ENCODE measurements around the gene IMPDH1. TPM values are rescaled to one million over a fixed set of nuclear protein-coding genes. Genes with fewer than 3 reads are reported as not detected.

The IMPDH1 gene
- polyA plus RNA-seq, 1 donor from 2014 or later: 49.7 TPM

GRCh38 chr7:128446306-128446705, 36.5 kb upstream of the IMPDH1 start:
- H3K27me3 ChIP-seq (ENCODE audit: insufficient read depth, low read depth, low read length): no peaks in the 10 kb centered on the region
- TF ChIP-seq POLR2AphosphoS5 (IDR thresholded peaks at IDR 0.05) (no peak), SMC3 (conservative IDR thresholded peaks at IDR 0.05; ENCODE audit: poor library complexity) (no peak), EZH2 (IDR thresholded peaks at IDR 0.05; ENCODE audit: borderline replicate concordance, insufficient read depth, low read length, poor library complexity, severe bottlenecking) (no peak), TAF1 (IDR thresholded peaks at IDR 0.05; ENCODE audit: low read depth) (no peak)
- H3K9me3 ChIP-seq (ENCODE audit: low read length): no peaks in the 10 kb centered on the region
- H2AFZ ChIP-seq (ENCODE audit: low read depth, low read length): no peak overlapping the region
- H3K9ac ChIP-seq (ENCODE audit: low read length): no peak overlapping the region
- H3K79me2 ChIP-seq (replicated peaks; ENCODE audit: insufficient read depth, low read length): no peaks in the 10 kb centered on the region
- no peaks in the 10 kb centered on the region for H3F3A ChIP-seq (ENCODE audit: insufficient read depth, low read length, poor library complexity, severe bottlenecking)
- no peak overlapping the region for H3K4me3 ChIP-seq (ENCODE audit: low read length)
- H3K4me2 ChIP-seq (ENCODE audit: low read length): no peak overlapping the region
- H4K20me1 ChIP-seq (ENCODE audit: insufficient read depth): no peaks in the 10 kb centered on the region
- no peak overlapping the region for H3K27ac ChIP-seq (ENCODE audit: low read length)
- no peaks in the 10 kb centered on the region for H3K9me2 ChIP-seq (ENCODE audit: insufficient read depth, low read length)
- H3K36me3 ChIP-seq (ENCODE audit: insufficient read depth, low read length): no peaks in the 10 kb centered on the region

DNA sequence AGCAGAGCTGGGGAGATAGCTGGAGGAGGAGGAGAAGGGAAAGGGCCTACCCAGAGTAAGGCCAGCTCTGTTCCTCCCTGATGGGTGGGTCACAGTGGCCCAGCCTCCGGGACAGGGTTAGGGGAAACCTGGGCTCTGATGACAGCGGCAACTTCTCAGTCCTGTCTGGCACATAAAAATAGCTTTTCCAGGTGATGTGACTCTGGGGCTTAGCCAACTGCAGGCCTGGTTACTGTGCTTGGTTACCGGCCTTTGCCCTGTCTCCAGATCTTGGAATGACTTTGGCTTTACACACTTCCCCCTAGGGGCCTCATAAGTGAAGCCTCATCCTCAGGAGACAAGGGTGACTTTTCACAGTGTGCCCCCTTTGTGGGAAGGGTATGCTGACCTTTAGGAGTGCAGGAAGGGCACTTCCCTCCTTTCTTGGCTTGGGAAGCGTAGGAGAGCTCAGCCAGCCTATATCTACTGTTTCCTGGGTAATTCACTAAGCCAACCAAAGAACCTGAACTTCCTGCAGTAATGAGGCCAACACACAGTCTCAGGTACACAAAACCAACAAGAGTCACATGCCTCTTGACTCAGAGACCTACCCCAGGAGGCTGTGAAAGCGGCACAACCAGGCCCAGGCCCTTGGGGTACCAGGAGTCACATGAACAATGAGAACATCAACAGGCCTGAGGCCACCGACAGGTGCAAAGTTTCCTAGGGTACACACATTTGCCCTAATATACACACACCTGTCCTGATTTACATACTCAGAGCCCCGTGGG, 34.2 kb upstream of the IMPDH1 start:
- Histone ChIP-seq H3K27ac (ENCODE audit: low read length) (no peak overlapping the region), H3K9me2 (ENCODE audit: insufficient read depth, low read length) (no peaks in the 10 kb centered on the region), H3K27me3 (ENCODE audit: insufficient read depth, low read depth, low read length) (no peaks in the 10 kb centered on the region), H3K79me2 (replicated peaks; ENCODE audit: insufficient read depth, low read length) (no peaks in the 10 kb centered on the region), H3K4me3 (ENCODE audit: low read length) (no peak overlapping the region), H3K9me3 (ENCODE audit: low read length) (no peaks in the 10 kb centered on the region), H3F3A (ENCODE audit: insufficient read depth, low read length, poor library complexity, severe bottlenecking) (no peaks in the 10 kb centered on the region), H3K36me3 (ENCODE audit: insufficient read depth, low read length) (no peaks in the 10 kb centered on the region), H3K4me2 (ENCODE audit: low read length) (no peak overlapping the region), H2AFZ (ENCODE audit: low read depth, low read length) (no peak overlapping the region), H4K20me1 (ENCODE audit: insufficient read depth) (no peaks in the 10 kb centered on the region), H3K9ac (ENCODE audit: low read length) (no peak overlapping the region)
- TF ChIP-seq RAD21 (conservative IDR thresholded peaks at IDR 0.05): no peak
- TF ChIP-seq, protein P1, sequence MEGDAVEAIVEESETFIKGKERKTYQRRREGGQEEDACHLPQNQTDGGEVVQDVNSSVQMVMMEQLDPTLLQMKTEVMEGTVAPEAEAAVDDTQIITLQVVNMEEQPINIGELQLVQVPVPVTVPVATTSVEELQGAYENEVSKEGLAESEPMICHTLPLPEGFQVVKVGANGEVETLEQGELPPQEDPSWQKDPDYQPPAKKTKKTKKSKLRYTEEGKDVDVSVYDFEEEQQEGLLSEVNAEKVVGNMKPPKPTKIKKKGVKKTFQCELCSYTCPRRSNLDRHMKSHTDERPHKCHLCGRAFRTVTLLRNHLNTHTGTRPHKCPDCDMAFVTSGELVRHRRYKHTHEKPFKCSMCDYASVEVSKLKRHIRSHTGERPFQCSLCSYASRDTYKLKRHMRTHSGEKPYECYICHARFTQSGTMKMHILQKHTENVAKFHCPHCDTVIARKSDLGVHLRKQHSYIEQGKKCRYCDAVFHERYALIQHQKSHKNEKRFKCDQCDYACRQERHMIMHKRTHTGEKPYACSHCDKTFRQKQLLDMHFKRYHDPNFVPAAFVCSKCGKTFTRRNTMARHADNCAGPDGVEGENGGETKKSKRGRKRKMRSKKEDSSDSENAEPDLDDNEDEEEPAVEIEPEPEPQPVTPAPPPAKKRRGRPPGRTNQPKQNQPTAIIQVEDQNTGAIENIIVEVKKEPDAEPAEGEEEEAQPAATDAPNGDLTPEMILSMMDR (IDR thresholded peaks at IDR 0.05; ENCODE audit: poor library complexity, severe bottlenecking): no peak
- no peak for TF ChIP-seq POLR2AphosphoS5 (IDR thresholded peaks at IDR 0.05)
- TF ChIP-seq MXI1 (conservative IDR thresholded peaks at IDR 0.05; ENCODE audit: poor library complexity, severe bottlenecking): no peak
- TF ChIP-seq TAF1 (IDR thresholded peaks at IDR 0.05; ENCODE audit: low read depth): no peak
- TF ChIP-seq REST (IDR thresholded peaks at IDR 0.05; ENCODE audit: borderline replicate concordance): no peak
- TF ChIP-seq EZH2 (IDR thresholded peaks at IDR 0.05; ENCODE audit: borderline replicate concordance, insufficient read depth, low read length, poor library complexity, severe bottlenecking): no peak
